ENCODE results near the gene MORN3.
A peak's percentile ranks its signal among the peaks of the same experiment; 100 is the strongest.
"Not testable (repeated sequence)": the region's sequence is repeated elsewhere in the genome, so short reads cannot be mapped to it uniquely, and the experiment has no call there.

Gene MORN3, protein sequence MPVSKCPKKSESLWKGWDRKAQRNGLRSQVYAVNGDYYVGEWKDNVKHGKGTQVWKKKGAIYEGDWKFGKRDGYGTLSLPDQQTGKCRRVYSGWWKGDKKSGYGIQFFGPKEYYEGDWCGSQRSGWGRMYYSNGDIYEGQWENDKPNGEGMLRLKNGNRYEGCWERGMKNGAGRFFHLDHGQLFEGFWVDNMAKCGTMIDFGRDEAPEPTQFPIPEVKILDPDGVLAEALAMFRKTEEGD

DNA sequence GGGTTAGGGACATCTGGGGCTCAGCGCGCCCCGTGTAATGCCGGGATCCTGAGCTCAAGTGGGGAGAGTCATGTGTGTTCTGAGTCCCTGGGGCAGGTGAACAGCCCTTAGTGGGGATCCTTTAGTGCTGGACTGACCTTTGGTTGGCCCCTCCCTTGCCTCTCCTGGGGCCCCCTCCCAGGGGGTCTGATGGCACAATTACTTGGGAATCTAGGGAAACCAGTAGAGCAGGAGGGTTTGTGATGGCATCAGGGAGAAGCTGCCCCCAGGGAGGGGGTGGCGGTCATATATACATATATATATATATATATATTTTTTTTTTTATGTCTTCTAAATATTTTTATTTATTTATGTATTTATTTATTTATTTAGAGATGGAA, at the start of gene MORN3:
MORN3 (minus strand) TSS at position 134 of the 380 bp plus-strand sequence. CDS start 171 bp downstream, outside the sequence.
- no peak for DNase-seq (ENCODE audit: low read depth)

DNA sequence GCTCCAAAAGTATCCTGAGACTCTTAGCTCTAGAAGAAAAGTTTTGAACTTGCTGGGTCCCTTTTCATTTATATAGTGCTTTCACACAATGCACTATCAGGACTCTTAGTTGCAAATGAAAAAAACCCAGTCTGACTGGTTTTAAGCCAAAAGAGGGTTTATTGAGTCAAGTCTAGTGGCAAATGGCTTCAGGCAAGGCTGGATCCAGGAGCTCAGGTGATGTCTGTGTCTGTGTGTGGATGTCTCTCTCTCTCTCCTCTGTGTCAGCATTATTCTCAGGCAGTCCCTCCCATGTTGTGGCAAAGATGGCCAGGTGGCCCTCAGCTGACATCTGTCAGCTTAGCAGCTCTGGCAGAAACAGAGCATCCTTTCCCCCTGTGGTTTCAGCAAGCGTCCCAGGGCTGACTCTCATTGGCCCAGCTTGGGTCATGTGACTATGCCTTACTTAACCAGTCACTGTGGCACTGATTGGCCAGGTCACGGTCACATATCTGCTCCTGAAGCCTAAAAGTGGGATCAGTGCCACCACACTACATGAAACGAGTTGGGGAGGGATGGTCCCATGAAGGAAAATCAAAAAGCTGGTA, 49.3 kb upstream of the MORN3 start:
- no peak for DNase-seq (ENCODE audit: low read depth)

DNA sequence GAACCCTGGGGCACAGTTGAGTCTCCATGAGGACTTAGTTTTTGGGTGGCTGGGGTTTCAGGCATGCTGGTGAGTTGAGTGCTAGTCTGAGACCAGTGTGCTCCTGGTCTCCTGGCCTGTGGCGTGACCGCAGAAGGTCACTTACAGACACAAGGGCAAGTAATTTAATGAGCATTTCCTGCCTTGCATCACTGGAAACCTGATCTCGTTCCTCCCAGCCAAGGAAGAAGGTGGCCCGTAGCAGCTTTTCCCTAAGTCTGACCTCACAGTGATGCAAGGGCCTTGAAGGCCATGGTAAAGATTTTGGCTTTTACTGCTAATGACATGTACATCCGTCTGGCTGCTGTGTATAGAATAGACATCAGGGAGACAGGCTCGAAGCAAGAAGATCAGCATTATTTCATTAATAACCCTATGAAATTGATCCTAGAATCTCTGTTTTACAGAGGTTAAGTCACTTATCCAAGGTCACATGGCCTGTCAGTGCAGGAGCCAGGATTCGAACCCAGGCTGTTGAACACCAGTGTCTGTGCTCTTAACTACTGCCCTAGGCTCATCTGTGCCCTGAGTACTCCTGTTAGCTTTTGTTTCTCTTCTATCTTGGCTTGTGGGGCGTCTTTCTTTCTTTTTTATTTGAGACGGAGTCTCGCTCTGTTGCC, 47.7 kb upstream of the MORN3 start:
- no peak for DNase-seq (ENCODE audit: low read depth)

DNA sequence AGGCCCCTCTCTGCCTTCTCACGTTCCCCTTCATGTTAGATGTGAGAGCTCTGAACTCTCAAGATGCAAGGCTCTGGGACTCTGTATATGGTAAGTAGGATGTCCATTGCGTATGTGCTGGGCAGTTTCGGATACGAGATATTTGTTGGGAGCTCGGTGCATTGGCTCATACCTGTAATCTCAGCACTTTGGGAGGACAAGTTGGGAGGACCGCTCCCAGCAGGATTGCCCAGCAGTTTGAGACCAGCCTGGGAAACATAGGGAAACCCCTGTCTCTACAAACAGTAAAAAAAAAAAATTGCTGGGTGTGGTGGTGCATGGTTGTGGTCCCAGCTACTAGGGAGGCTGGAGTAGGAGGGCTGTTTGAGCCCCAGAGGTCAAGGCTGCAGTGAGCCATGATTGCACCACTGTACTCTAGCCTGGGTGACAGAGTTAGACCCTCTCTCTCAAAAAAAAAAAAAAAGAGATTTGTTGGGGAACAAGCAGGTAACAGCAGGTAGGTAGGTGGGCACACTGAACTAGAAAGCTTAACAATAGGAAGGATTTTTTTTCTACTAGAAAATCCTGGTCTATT, 46.5 kb upstream of the MORN3 start:
- no peak for DNase-seq (ENCODE audit: low read depth)

DNA sequence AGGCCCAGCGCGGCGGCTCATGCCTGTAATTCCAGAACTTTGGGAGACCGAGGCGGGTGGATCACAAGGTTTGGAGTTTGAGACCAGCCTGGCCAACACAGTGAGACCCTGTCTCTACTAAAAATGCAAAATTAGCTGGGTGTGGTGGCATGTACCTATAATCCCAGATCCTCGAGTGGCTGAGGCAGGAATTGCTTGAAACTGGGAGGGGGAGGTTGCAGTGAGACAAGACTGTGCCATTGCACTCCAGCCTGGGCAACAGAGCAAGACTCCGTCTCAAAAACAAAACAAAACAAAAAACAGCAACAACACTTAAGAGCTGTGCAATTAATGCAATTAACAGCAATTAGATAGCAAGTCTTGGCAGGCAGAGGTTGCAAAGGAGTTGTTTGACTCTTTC, 45.6 kb upstream of the MORN3 start:
- not testable (repeated sequence) for DNase-seq (ENCODE audit: low read depth)

DNA sequence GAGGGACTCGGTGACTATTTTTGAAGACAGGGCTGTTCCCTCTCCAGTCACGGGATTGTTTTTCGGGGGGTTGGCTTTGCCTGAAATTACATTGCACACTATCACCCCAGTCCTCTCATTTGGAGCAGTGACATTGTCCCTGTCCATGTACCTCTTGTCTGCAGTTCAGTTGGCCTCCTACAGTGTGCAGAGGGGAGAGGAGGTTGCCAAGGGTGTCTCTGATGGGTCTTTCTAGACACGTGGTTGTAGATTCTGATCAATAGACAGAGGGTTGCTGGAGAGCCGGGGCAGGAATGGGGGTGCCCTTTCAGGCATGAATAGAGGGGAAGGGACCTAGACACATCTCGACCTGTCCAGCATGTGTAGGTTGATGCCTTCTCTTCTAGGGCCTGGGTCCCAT, 44.3 kb upstream of the MORN3 start:
- DNase-seq (ENCODE audit: low read depth), result no peak

DNA sequence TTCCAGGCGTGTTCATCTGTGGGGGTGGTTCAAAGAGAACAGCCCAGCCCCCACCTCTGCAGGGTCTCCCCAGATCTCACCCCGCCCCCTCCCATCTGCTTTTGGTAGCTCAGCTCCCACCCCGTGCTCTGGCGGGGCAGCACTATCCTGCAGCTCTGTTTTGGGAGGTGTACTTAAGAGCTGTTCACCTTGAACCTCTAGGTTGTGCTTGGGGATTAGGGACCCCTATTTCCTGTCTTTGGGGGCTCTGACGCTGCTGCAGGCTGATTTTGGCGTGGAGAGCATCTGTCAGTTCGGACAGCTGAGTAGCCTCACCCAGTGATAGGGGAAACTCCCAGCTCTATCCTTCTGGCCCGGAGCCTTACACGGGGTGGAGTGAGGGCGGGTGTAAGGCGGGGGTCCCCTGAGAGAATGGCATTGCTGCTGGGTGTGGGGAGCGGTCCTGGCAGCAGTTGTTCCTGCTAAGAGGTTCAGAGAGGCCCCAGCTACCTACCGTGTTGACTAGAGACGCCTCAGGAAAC, 43.9 kb upstream of the MORN3 start:
- no peak for DNase-seq (ENCODE audit: low read depth)

DNA sequence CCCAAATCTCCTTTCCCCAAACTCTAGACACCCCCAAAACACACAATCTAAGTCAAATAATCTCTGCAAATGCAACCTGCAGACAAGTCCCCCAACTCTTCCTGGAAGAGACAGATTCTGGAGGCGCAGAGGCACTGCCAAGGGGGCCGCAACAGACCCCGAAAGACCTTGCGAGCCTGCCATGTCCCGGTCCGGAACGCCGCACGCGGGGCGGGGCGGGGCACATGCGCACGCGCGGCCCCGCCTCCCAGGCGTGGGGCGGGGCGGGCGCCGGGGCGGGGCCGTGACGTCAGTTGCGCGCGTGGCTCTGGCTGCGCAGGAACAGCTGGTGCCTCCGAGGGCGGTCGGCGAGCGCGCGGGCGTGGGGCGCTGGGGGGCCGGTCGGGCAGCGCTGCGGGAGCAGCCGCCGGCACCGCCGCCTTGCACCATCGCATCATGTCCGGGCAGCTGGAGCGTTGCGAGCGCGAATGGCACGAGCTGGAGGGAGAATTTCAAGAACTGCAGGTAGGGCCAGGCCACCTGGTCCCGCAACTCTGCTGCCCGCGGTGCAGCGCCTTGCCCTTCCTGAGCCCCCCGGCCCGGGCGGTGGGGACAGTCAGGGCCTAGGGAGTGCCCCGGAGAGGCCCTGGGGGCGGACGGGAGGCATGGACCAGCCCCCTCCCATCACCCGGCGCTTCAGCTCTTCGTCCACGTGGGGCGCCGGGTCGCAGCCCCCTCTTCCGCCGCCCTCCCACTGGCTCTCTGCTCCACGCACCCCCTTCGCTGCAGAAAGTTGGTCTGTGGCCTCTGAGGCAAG, 43.2 kb upstream of the MORN3 start, which contains the start of gene TMEM120B:
TMEM120B (plus strand) TSS at position 292 of the 796 bp plus-strand sequence; CDS start at position 436, 144 bp downstream.
- DNase-seq (ENCODE audit: low read depth), result peak; percentile 61

DNA sequence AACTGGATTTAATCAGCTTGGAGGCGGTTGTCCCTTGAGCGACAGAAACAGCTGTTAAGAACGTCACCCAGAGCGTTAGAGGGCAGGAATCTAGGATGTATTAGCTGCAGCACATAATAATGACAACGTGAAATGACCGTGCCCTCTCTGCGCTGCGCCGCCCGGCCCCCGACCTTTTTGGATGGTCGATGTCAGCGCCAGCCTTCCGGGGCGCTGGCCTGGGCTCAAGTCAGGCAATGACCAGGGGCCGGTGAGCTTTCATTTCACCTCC, 42.7 kb upstream of the MORN3 start:
- no peak for DNase-seq (ENCODE audit: low read depth)

DNA sequence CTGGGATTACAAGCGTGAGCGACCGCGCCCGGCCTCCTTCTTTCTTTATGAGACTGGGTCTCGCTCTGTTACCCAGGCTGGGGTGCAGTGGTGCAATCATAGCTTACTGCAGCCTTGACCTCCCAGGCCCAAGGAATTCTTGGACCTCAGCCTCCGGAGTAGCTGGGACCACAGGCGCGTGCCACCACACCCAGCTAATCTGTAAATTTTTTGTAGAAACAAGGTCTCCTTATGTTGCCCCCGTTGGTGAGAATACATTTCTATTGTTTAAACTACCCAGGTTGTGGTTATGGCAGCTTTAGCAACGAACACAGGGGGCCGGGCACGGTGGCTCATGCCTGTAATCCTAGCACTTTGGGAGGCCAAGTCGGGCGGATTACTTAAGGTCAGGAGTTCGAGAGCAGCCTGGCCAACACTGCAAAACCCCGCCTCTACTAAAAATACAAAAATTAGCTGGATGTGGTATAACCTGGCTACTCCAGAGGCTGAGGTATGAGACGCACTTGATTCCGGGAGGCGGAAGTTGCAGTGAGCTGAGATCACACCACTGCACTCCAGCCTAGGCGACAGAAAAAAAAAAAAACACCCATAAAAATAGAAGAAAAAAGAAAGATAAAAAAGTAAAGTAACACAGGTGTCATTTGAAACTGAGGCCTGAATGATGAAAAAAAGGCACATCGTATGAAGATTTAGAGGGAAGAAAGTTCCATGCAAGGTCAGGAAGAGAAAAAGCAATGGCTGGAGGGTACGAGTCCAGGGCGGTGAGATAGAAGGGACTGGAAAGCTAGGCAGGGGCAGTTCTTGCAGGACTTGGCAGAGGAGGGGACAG, 42.1 kb upstream of the MORN3 start:
- DNase-seq (ENCODE audit: low read depth), result no peak

DNA sequence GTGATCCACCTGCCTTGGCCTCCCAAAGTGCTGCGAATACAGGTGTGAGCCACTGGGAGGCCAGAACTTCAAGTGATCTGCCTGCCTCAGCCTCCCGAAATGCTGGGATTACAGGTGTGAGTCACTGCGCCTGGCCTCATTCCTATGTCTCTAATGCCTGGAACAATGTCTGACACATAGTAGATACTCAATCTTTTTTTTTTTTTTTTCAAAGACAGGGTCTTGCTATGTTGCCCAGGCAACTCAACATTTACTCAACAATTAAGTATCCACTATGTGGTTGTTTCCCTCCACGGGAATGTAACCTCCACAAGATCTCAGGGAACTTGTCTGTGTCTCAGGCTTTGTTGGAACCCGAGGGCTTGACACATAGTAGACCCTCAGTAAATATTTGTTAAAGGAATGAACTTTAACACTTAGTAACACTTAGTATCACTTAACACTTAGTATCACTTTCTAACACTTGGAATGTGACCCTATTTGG, 40.1 kb upstream of the MORN3 start:
- DNase-seq (ENCODE audit: low read depth), result no peak

DNA sequence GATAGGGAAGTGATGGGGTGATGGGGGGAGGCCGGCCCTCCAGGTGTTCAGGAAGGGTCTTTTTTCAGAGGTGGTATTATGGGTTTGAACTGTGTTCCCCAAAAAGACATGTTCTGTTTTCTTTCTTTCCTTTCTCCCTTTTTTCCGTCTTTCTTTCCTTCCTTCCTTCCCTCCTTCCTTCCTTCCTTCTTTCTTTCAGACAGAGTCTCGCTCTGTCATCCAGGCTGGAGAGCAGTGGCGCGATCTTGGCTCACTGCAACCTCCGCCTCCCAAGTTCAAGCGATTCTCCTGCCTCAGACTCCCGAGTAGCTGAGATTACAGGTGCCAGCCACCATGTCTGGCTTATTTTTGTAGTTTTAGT, 39.6 kb upstream of the MORN3 start:
- DNase-seq (ENCODE audit: low read depth), result not testable (repeated sequence)

DNA sequence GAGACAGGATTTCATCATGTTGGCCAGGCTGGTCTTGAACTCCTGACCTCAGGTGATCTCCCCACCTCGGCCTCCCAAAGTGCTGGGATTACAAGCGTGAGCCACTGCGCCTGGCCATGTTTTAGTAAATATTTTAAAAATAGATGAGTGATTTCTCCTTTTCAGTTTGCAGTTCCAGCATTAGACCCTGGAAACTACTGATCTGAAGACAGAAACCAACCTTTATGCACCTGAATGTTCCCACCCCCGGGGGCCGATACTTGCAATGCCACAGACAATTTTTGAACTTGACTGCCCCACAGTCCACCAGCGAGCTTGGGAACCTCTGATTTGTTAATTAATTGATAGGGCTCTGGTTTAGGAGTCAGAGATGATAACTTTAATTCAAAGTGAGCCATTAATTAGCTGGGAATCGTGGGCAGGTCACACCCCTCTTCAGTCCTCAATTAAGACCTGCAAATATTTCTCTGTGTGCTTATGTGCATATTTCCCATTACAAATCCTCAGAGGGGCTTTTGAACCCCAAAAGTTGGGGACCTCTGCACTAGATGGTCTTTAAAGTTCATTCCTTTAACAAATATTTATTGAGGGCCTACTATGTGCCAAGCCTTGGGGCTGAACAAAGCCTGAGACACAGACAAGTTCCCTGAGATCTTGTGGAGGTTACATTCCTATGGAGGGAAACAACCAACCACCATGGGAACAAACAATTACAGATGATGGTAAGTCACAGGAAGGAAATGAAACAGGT, 39.0 kb upstream of the MORN3 start:
- DNase-seq (ENCODE audit: low read depth), result no peak

DNA sequence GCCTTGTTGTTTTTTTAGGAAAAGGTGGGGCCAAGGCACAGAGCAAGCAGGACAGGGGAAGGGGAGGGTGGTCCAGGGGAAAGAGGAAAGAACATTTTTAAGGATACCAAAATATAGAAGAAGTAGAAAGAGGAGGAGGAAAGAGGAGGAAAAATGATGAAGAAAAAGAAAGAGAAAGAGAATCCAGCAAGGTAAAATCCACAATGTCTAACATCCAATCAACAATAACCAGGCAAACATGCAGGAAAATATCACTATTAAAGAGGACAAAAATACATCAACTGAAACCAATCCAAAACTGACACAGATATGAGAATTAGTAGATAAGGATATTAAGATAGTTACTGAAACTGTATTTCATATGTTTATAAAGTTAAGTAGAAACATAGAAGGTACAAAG, 36.1 kb upstream of the MORN3 start:
- DNase-seq (ENCODE audit: low read depth), result no peak

DNA sequence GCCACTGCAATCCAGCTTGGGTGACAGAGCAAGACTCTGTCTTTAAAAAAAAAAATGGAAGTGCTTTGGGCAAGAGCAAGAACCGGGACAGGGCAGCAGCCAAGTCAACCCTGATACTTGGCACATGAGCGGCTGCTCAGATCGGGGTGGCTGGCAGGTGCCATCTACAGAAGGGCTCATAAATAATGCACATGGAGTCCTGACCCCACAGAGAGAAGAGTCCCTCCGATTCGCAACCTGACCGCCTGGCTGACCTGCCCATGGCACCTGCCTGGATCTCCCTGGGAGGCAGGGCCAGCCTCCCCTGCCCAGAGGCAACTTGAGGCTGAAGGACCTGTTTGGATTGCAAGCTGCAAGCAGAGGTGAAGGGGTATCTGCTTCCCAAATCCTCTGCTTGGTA, 33.5 kb upstream of the MORN3 start:
- no peak for DNase-seq (ENCODE audit: low read depth)

DNA sequence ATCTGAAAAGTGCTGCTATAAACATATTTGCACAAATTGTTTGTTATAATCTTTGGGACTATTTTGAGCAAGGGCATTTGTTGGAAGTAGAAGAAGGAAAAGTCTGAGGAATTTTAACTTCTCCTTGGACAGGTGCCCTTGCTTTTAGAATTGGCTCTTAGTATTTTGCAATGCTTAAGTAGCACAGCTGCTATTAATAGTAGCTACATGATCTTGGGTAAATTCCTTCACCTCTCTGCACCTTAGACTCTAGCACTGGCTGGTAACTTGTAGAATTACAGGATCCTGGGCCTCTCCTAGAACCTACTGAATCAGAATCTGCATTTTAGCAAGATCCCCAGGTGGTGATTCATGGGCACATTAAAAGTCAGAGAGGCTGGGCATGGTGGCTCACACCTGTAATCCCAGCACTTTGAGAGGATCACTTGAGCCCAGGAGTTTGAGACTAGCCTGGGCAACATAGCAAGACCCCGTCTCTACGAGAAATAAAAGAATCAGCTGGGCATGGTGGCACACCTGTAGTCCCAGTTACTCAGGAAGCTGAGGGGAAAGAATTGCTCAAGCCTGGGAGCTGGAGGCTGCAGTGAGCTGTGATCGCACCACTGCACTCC, 32.3 kb upstream of the MORN3 start:
- no peak for DNase-seq (ENCODE audit: low read depth)

DNA sequence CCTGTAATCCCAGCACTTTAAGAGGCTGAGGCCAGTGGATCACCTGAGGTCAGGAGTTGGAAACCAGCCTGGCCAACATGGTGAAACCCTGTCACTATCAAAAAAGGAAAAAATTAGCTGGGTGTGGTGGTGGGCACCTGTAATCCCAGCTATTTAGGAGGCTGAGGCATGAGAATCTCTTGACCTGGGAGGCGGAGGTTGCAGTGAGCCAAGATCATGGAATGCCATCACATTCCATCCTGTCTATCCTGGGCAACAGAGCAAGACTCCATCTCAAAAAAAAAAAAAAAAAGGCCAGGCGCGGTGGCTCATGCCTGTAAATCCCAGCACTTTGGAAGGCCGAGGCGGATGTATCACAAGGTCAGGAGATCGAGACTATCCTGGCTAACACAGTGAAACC, 28.4 kb upstream of the MORN3 start:
- DNase-seq (ENCODE audit: low read depth), result not testable (repeated sequence)

DNA sequence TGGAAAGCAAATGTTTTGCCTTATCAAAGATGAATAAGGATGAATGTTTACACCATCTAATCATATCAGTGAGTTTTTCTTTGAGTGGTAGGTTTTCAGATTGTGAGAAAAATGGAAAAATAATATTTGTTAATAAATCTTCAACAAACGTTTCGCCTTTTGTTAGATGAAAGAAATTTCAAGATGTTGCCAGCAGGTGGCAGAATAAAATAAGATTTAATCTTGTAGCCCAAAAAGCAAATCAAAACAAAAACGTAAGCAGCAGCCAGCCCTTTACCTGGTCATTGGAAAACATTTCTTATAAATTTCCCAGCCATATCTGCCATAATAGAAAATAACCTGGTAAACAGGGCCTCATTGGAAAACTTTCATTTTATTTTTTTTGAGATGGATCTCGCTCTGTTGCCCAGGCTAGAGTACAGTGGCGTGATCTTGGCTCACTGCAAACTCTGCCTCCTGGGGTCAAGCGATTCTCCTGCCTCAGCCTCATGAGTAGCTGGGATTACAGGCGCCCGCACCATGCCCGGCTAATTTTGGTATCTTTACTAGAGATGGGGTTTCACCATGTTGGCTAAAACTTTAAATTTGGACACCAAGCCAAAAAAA, 27.7 kb upstream of the MORN3 start:
- no peak for DNase-seq (ENCODE audit: low read depth)

DNA sequence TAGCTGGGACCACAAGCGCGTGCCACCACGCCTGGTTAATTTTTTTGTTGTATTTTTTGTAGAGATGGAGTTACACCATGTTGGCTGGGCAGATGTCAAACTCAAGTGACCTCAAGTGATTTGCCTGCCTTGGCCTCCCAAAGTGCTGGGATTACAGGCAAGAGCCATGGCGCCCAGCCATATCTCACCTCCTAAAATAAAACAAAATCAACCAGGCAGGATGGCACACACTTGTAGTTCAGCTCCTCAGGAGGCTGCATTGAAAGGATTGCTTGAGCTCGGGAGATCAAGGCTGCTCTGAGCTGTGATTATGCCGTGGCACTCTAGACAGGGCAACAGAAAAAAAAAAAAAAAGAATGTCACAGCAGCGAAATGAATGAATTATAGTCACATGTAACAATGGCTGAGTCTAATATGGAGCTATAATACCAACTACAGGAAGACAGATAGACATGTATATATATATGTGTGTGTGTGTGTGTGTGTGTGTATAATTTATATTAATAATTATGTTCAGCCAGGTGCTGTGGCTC, 23.8 kb upstream of the MORN3 start:
- no peak for DNase-seq (ENCODE audit: low read depth)
